GM21619 (cell line): ENCODE data around the gene MANBA.

Experiments
- ATAC-seq: cut with Tn5 transposase; IDR thresholded peaks from one replicate; pipeline ENCODE4 v1.9.1; 2021; ENCODE audit not compliant: unreplicated experiment

The MANBA gene

DNA sequence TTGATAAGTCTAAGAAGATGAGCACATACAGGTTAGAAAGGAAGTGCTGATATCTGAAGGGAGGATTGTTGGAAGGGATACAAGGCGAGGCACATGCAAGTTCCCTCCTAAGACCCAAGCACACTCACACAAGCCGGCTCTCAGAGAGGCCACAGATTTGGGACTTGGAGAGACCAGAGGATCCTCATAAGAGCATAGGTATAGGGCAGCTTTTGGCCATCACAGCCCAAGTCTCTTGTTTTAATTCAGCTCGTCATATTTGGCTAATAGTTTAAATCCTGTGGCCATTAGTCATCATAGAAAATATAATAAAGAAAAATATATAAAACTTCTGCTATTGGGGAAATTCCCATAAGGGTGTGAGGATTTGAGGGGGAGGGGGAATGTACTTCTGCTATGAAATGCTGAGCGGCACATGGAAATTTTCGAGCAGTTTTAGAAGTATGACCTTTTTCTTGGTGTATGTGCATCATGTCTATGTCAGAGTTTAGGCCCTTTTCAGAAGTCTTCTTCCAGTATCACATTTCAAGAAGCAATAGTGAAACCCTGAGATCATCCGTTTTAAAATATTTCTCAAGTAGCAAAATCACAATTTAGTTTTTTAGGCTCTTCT, 161.9 kb downstream of the MANBA start:
- peak; percentile 53 for ATAC-seq

DNA sequence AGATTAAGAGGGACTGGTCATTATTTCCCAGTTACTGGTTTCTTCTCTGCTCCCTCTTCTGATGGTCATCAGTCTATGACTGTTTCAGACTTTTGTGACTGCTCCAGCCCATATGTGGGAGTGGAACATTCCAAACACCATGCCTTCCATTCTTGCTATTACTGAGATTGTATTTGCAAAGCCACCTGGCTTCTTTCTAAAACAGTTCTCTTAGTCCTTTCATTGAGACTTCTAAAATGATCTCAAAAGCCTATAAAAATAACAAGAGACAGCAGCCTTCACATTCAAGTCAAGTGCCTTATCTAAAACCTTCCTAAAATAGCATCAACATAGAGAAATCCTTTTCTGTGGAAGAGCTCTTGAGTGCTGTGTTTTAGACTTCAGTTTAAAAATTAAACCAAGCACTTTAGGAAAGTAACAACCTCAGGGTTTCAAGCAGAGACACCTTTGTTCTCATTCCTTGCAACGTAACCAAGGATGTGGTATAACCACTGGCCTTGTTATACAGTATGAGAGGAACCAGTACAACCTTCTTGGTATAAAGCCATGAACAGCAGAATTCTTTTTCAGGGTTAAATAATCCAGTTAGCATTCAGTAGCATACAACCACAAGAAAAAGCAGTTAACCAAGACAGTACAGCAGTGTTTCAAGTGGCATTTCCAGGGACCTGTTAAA, 162.5 kb downstream of the MANBA start:
- ATAC-seq, result peak; percentile 80

DNA sequence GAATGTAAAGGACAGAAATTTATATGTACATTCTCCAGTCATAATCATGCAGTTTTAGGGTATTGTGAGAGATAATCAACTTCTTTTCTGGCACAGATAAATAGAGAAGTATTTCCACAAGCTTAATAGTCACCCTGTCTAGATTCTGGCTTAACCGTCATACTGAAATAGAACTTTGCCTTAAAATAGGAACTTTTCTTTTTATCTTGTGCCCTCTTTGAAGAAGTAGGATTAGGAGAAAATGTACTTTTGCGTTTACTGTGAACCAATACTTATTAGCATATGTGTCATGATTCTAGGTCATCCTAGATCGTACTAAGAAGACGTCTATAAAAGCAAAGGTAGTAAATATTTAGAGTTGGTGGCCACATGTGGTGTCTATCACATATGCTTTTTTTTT, 164.2 kb downstream of the MANBA start:
- ATAC-seq, result no peak

DNA sequence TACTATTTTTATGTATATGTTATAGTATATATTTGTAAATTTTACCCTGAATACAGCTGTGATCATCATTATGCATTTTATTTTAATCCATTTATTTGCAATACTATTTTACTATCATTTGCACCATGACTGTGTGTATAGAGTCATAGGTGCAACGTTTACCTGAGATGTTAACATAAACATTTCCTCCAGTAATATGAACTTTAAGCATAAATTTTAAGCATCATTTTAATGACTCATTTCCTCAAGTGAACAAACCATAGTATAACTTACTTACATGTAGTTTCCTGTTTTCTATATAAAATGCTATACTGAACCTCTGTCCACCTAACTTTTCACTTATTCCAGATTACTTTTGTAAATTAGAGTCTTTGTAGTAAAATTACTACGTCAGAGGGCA, 166.8 kb downstream of the MANBA start:
- ATAC-seq, result no peak

DNA sequence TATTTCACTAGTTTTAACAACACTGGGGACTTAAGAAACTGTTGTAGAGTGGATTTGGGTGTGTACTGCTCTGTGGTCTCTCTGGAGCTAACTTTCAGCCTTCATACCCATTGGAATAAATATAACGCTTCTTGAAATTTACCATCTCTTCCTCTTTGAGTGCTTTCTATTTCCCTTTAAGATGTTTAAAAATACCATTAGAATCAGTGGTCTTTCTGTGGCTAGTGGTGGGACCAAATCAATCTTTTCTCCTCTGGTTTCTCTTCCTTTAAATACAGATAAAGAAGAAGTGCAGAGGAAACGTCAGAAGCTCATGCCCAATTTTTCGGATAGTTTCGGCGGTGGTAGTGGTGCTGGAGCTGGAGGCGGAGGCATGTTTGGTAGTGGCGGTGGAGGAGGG, 167.6 kb downstream of the MANBA start:
- no peak for ATAC-seq

DNA sequence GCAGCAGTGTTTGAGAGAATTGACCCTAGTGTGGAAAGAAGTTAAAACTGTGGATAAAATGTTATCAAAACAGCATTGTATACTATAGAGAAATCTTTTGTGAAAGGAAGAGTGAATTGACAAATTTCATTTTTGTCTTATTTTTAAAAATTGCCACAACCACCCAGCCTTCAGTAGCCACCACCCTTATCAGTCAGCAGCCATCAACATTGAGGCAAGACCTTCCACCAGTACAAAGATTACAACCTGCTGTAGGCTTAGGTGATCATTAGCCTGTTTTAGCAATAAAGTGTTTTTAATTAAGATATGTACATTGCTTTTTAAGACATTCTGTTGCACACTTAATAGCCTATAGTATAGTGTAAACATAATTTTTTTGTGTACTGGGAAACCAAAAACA, 168.5 kb downstream of the MANBA start:
- no peak for ATAC-seq

DNA sequence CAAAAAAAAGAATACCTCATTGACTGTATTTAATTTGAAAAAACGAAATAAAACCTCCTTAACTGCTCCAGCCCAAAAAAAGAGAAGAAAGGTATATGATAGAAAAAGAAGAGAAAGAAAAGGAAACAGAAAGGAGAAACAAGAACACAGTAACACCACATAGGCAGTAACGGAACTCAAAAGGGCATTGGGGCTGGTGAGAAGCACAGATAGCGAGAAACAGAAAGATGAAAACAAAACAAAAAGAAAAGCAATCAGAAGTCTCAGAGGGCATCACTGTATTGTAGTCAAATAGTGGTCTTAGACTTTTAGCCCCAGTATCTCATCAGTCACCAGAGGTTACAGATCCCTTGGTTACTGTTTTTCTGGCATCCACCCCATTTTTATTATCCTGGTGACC, 171.0 kb downstream of the MANBA start:
- no peak for ATAC-seq

DNA sequence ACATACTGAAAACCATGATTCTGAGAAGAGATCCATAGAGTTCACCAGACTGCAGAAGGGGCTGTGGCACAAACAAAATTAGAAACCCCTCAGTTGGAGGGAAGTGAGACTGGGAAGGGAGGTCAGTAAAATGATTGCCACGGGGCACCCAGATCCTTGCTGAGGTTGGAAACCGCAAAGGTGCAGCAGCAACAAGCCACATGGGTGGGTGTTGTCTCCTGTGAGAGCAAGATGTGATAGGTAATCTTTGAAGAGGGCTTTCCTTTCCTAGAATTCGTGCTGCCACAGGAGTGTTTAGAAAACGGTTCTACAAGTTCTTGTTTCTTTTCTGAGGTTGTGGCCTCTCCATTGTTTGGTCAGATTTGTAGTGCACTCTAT, 174.1 kb downstream of the MANBA start:
- peak; percentile 40 for ATAC-seq

DNA sequence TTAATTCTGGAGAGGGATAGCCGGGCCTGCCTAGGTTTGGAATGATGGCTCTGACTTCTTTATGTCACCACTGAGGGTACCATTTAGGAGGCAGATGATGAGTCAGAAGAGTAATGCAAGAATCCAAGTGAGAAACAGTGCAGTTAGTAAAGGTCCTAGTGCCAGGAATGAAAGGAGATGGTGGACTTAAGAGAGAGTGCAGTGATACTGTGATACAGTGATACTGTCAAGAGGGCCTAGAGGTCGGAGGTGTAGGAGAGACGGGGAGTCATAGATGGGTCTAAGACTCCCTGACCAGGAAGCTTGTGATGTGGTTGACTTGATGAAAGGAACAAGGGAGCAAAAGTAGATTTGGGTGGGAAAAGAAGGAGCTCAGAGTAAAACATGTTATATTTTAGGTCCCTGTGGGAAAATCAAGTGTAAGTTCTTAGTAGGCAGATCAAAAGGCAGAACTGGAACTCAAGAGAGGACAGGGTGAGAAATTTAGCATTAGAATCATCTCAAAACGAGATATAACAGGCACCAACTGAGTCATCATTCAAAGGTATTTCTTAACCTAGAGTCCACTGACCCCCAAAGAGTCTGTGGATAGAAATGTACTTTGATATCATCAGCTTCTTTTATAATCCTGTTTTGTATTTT, 174.6 kb downstream of the MANBA start:
- ATAC-seq, result peak; percentile 55

DNA sequence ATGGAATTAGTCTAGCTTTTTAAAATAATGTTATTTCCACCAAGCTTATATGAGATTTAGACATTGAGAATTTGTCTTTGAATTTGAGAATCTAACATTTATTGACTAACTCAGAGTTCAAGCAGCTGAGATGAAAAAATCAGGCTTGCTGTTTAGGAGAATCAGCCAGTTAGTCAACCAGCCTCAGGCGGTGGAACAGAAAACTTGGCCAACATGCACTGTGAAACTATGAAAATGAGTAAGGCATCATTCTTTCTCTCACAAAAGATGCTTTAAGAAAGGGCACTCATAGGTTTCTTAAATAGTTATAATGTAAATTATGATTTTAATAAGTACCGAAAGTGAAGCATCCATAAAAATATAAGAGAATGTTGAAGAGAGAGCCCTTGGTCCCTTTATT, 175.4 kb downstream of the MANBA start:
- peak; percentile 45 for ATAC-seq

DNA sequence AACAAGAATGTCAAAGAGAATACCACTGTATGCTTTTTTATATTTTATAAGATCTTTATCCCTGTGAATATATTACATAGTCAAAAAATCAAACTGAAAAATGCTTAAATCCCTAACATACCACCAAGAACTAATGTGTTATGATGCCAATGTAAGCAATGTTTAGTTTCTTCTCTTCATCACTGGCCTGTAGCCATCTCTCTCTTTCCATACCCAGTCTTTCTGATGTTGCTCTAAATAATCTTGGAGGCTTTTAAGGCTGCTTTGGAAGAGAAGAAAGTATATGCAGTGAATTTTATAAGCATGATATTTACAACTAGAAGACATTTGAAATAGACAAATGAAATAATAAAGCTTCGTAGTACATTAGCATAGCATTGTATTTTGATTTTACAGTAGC, 176.7 kb downstream of the MANBA start:
- ATAC-seq, result no peak
